Astrocyte (in vitro differentiated cells and primary cell): ENCODE data around the gene DCHS1. TPM values are rescaled to one million over a fixed set of nuclear protein-coding genes. Genes with fewer than 3 reads are reported as not detected.

Experiments
- DNase-seq: peaks from one replicate; pipeline ENCODE4 v3.0.0-alpha.2; 2010; ENCODE audit warnings: low read depth
- FAIRE-seq: peaks from 2 replicates; lab custom pipeline; 2011; peaks lifted over from hg19 to GRCh38; lab: Jason Lieb, UNC
- H2AFZ ChIP-seq: 2 replicates; pipeline ENCODE4 v1.6.0; 2012; ENCODE audit warnings: low read depth, low read length, inconsistent platforms
- H3K27ac ChIP-seq: 2 replicates; pipeline ENCODE4 v1.5.1; 2011; ENCODE audit warnings: low read depth, low read length, inconsistent platforms
- H3K27me3 ChIP-seq: 2 replicates; pipeline ENCODE4 v1.6.0; 2011; ENCODE audit warnings: low read length, inconsistent platforms; ENCODE audit not compliant: insufficient read depth
- H3K36me3 ChIP-seq: 2 replicates; pipeline ENCODE4 v1.5.1; 2011; ENCODE audit warnings: low read length, inconsistent platforms; ENCODE audit not compliant: insufficient read depth
- H3K4me1 ChIP-seq: 2 replicates; pipeline ENCODE4 v1.5.1; 2011; ENCODE audit warnings: low read length, inconsistent platforms; ENCODE audit not compliant: insufficient read depth
- H3K4me2 ChIP-seq: 2 replicates; pipeline ENCODE4 v1.6.0; 2012; ENCODE audit warnings: low read length, inconsistent platforms
- H3K4me3 ChIP-seq: 2 replicates; pipeline ENCODE4 v1.5.1; 2011; ENCODE audit warnings: low read depth, mild to moderate bottlenecking, low read length, inconsistent platforms; ENCODE audit not compliant: insufficient read depth
- H3K79me2 ChIP-seq: 2 replicates; pipeline ENCODE4 v1.6.0; 2012; ENCODE audit warnings: mild to moderate bottlenecking, low read length, inconsistent platforms; ENCODE audit not compliant: insufficient read depth
- H3K9ac ChIP-seq: 2 replicates; pipeline ENCODE4 v1.6.0; 2012; ENCODE audit warnings: mild to moderate bottlenecking, low read length, inconsistent platforms
- H3K9me3 ChIP-seq: 2 replicates; pipeline ENCODE4 v1.5.1; 2012; ENCODE audit warnings: low read depth, mild to moderate bottlenecking, low read length, inconsistent platforms; ENCODE audit not compliant: insufficient read depth
- H4K20me1 ChIP-seq: 2 replicates; pipeline ENCODE4 v1.6.0; 2012; ENCODE audit warnings: low read length, inconsistent platforms; ENCODE audit not compliant: insufficient read depth
- H3K27ac Mint-ChIP-seq: one replicate; pipeline ENCODE4 v1.8.0; 2021; ENCODE audit warnings: mild to moderate bottlenecking, mixed read lengths; ENCODE audit not compliant: unreplicated experiment
- H3K27me3 Mint-ChIP-seq: one replicate; pipeline ENCODE4 v1.8.0; 2021; ENCODE audit warnings: low read depth, mixed read lengths; ENCODE audit not compliant: unreplicated experiment
- H3K36me3 Mint-ChIP-seq: one replicate; pipeline ENCODE4 v1.8.0; 2021; ENCODE audit warnings: low read depth, mixed read lengths; ENCODE audit not compliant: unreplicated experiment
- H3K4me1 Mint-ChIP-seq: one replicate; pipeline ENCODE4 v1.8.0; 2021; ENCODE audit warnings: low read depth, mixed read lengths; ENCODE audit not compliant: unreplicated experiment
- H3K4me3 Mint-ChIP-seq: one replicate; pipeline ENCODE4 v1.8.0; 2021; ENCODE audit warnings: mild to moderate bottlenecking, moderate library complexity, mixed read lengths; ENCODE audit not compliant: unreplicated experiment
- H3K9me3 Mint-ChIP-seq: one replicate; pipeline ENCODE4 v1.8.0; 2021; ENCODE audit warnings: mild to moderate bottlenecking, mixed read lengths; ENCODE audit not compliant: unreplicated experiment
- CTCF ChIP-seq: IDR thresholded peaks from 2 replicates; pipeline ENCODE4 v1.5.1; 2011; ENCODE audit warnings: low read depth, mild to moderate bottlenecking, inconsistent platforms, low read length, moderate library complexity; ENCODE audit not compliant: insufficient read depth
- EZH2 ChIP-seq: IDR thresholded peaks from 2 replicates; pipeline ENCODE4 v1.6.1; 2012; ENCODE audit warnings: mild to moderate bottlenecking, low read length, inconsistent platforms; ENCODE audit not compliant: insufficient read depth
- total RNA-seq: library from RNA; stranded (reverse); gene quantifications from 2 replicates; pipeline ENCODE4 v1.2.1, GENCODE V29; 2021

DCHS1 gene
- total RNA-seq, 1 donor from 2014 or later: 8.4 TPM

DNA sequence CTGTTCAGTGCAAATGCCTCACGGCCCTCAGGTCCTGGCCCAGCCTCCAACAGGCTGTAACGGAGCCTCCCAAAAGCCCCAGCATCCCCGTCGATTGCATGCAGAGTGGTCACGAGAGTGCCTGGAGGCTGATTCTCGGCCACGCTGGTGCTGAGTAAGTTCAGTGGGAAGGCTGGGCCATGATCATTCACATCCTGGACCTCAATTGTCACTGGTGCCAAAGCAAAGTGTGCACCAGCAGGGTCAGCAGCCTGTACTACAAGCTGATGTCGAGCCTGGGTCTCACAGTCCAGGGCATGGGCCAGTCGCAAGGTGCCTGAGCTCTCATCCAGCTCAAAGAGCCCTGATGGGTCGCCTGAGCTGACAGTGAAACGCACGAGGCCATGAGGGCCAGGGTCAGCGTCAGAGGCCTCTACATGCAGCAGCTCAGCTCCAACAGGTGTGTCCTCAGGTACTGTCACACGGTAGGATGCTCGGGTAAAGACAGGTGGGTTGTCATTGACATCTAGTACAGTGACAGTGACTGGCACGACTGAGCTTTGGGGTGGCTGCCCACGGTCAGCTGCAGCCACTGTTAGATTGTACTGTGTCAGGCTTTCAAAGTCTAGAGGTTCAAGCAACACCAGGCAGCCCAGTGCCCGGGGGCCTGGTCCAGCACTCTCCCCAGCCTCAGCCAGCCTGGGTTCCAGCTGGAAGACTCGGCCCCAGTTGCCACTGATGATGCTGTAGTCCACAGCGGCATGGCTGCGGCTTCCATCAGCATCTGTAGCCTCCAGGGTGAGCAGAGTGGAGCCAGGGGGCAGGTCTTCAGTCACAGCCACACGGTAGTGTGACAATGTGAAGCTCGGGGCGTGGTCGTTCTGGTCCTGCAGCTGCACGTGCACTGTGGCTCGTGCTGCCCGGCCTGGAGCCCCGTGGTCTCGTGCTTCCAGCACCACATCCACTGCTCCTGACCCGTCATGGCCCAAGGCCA is 31.9 kb downstream of the DCHS1 start:
- Histone ChIP-seq H4K20me1 (no peaks in the 10 kb centered on the region), H3K9ac (no peak overlapping the region), H3K4me1 (peaks cover 3% of the 10 kb centered on the region), H3K27me3 (no peaks in the 10 kb centered on the region), H3K27ac (no peak overlapping the region), H3K36me3 (no peaks in the 10 kb centered on the region), H3K4me2 (no peak overlapping the region), H3K79me2 (peaks cover 5% of the 10 kb centered on the region), H3K4me3 (no peak overlapping the region), H2AFZ (no peak overlapping the region), H3K9me3 (no peaks in the 10 kb centered on the region)
- Mint-ChIP-seq H3K27ac (no peak overlapping the region), H3K4me3 (no peak overlapping the region), H3K9me3 (no peaks in the 10 kb centered on the region), H3K36me3 (peaks cover 3% of the 10 kb centered on the region), H3K4me1 (no peaks in the 10 kb centered on the region), H3K27me3 (peaks cover 22% of the 10 kb centered on the region)
- TF ChIP-seq CTCF (no peak), EZH2 (peak; percentile 7)
- DNase-seq (no peak), FAIRE-seq (no peak)

- Mint-ChIP-seq H3K27me3 (peaks cover 16% of the 10 kb centered on the region), H3K36me3 (peaks cover 3% of the 10 kb centered on the region), H3K4me3 (no peak overlapping the region), H3K9me3 (no peaks in the 10 kb centered on the region), H3K4me1 (peaks cover 3% of the 10 kb centered on the region), H3K27ac (no peak overlapping the region)
- Histone ChIP-seq H4K20me1 (no peaks in the 10 kb centered on the region), H3K9me3 (no peaks in the 10 kb centered on the region), H3K4me2 (no peak overlapping the region), H2AFZ (no peak overlapping the region), H3K9ac (no peak overlapping the region), H3K36me3 (no peaks in the 10 kb centered on the region), H3K27me3 (no peaks in the 10 kb centered on the region), H3K4me3 (no peak overlapping the region), H3K4me1 (peaks cover 14% of the 10 kb centered on the region), H3K27ac (no peak overlapping the region), H3K79me2 (peaks cover 10% of the 10 kb centered on the region)
- TF ChIP-seq CTCF (no peak), EZH2 (peak; percentile 7)
- DNase-seq (no peak), FAIRE-seq (no peak)
These were observed 33.1 kb downstream of the DCHS1 start for GRCh38 chr11:6622261-6623171.
